ENCODE measurements around the gene NF1. TPM values are rescaled to one million over a fixed set of nuclear protein-coding genes. Genes with fewer than 3 reads are reported as not detected.

NF1 gene
- total RNA-seq, 1 experiment from 2014 or later: 35.4 TPM

DNA sequence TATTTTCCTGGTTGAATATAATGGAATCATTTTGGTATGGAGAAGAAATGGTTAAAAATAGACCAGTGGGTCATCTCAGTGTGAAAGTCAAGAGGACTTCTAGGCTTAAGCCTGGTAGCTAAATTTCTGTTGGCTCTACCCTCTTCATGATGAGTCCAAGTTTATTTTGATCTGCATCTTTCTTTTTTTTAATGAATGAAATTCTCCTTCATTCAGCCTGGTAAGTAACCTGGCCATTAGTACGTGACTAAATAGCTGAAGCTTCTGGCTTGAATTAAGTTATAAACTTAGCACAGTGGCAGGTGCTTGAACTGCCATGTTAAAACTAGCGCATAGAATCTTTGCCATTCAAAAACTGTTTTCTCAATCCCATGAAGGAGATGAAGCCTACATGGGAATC, 28.0 kb downstream of the NF1 start (continued):
- TF ChIP-seq PRRX2 (CRISPR knock-in tag; IDR thresholded peaks at IDR 0.05): no peak
- TF ChIP-seq, protein P1, sequence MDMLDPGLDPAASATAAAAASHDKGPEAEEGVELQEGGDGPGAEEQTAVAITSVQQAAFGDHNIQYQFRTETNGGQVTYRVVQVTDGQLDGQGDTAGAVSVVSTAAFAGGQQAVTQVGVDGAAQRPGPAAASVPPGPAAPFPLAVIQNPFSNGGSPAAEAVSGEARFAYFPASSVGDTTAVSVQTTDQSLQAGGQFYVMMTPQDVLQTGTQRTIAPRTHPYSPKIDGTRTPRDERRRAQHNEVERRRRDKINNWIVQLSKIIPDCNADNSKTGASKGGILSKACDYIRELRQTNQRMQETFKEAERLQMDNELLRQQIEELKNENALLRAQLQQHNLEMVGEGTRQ (CRISPR knock-in tag; IDR thresholded peaks at IDR 0.05): no peak

DNA sequence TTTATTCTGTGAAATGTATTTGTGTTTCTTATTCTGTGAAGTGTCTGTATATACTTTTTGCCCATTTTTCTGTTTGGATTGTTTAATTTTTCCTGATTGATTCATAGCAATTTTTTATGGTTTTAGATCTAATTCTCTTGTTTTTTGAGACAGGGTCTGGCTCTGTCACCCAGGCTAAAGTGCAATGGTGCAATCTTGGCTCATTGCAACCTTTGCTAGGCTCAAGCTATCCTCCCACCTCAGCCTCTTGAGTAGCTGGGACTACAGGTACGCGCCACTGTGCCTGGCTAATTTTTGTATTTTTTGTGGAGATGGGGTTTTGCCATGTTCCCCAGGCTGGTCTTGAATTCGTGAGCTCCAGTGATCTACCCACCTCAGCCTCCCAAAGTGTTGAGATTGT, 31.5 kb downstream of the NF1 start:
- ChIA-PET POLR2A (interaction anchor here (0.6 kb wide), 1 partner anchor 109 kb away, joined by 4 read pairs; no protein-coding TSS in a partner anchor), CTCF (no interaction called here)
- Mint-ChIP-seq H3K27ac (no peak overlapping the region), H3K4me3 (no peak overlapping the region), H3K4me1 (peaks cover 38% of the 10 kb centered on the region), H3K9me3 (no peaks in the 10 kb centered on the region), H3K27me3 (ENCODE audit: low read depth) (no peaks in the 10 kb centered on the region), H3K36me3 (no peaks in the 10 kb centered on the region)
- DNase-seq (ENCODE audit: low spot score) (no peak), ATAC-seq (no peak)
- TF ChIP-seq, protein P2, sequence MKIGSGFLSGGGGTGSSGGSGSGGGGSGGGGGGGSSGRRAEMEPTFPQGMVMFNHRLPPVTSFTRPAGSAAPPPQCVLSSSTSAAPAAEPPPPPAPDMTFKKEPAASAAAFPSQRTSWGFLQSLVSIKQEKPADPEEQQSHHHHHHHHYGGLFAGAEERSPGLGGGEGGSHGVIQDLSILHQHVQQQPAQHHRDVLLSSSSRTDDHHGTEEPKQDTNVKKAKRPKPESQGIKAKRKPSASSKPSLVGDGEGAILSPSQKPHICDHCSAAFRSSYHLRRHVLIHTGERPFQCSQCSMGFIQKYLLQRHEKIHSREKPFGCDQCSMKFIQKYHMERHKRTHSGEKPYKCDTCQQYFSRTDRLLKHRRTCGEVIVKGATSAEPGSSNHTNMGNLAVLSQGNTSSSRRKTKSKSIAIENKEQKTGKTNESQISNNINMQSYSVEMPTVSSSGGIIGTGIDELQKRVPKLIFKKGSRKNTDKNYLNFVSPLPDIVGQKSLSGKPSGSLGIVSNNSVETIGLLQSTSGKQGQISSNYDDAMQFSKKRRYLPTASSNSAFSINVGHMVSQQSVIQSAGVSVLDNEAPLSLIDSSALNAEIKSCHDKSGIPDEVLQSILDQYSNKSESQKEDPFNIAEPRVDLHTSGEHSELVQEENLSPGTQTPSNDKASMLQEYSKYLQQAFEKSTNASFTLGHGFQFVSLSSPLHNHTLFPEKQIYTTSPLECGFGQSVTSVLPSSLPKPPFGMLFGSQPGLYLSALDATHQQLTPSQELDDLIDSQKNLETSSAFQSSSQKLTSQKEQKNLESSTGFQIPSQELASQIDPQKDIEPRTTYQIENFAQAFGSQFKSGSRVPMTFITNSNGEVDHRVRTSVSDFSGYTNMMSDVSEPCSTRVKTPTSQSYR (CRISPR knock-in tag; IDR thresholded peaks at IDR 0.05): no peak
- TF ChIP-seq ZNF396 (CRISPR knock-in tag; IDR thresholded peaks at IDR 0.05; ENCODE audit: borderline replicate concordance) (no peak), NFE2L1 (CRISPR knock-in tag; IDR thresholded peaks at IDR 0.05) (no peak), CBFB (CRISPR knock-in tag; IDR thresholded peaks at IDR 0.05; ENCODE audit: low read depth) (no peak), FOXK1 (CRISPR knock-in tag; IDR thresholded peaks at IDR 0.05) (no peak), PRRX2 (CRISPR knock-in tag; IDR thresholded peaks at IDR 0.05) (no peak), OVOL2 (CRISPR knock-in tag; IDR thresholded peaks at IDR 0.05; ENCODE audit: borderline replicate concordance) (no peak)
- TF ChIP-seq, protein P3, sequence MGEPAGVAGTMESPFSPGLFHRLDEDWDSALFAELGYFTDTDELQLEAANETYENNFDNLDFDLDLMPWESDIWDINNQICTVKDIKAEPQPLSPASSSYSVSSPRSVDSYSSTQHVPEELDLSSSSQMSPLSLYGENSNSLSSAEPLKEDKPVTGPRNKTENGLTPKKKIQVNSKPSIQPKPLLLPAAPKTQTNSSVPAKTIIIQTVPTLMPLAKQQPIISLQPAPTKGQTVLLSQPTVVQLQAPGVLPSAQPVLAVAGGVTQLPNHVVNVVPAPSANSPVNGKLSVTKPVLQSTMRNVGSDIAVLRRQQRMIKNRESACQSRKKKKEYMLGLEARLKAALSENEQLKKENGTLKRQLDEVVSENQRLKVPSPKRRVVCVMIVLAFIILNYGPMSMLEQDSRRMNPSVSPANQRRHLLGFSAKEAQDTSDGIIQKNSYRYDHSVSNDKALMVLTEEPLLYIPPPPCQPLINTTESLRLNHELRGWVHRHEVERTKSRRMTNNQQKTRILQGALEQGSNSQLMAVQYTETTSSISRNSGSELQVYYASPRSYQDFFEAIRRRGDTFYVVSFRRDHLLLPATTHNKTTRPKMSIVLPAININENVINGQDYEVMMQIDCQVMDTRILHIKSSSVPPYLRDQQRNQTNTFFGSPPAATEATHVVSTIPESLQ (CRISPR knock-in tag; IDR thresholded peaks at IDR 0.05): no peak
- TF ChIP-seq, protein P4, sequence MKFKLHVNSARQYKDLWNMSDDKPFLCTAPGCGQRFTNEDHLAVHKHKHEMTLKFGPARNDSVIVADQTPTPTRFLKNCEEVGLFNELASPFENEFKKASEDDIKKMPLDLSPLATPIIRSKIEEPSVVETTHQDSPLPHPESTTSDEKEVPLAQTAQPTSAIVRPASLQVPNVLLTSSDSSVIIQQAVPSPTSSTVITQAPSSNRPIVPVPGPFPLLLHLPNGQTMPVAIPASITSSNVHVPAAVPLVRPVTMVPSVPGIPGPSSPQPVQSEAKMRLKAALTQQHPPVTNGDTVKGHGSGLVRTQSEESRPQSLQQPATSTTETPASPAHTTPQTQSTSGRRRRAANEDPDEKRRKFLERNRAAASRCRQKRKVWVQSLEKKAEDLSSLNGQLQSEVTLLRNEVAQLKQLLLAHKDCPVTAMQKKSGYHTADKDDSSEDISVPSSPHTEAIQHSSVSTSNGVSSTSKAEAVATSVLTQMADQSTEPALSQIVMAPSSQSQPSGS (CRISPR knock-in tag; IDR thresholded peaks at IDR 0.05; ENCODE audit: borderline replicate concordance, low read depth): no peak
- TF ChIP-seq, protein P5, sequence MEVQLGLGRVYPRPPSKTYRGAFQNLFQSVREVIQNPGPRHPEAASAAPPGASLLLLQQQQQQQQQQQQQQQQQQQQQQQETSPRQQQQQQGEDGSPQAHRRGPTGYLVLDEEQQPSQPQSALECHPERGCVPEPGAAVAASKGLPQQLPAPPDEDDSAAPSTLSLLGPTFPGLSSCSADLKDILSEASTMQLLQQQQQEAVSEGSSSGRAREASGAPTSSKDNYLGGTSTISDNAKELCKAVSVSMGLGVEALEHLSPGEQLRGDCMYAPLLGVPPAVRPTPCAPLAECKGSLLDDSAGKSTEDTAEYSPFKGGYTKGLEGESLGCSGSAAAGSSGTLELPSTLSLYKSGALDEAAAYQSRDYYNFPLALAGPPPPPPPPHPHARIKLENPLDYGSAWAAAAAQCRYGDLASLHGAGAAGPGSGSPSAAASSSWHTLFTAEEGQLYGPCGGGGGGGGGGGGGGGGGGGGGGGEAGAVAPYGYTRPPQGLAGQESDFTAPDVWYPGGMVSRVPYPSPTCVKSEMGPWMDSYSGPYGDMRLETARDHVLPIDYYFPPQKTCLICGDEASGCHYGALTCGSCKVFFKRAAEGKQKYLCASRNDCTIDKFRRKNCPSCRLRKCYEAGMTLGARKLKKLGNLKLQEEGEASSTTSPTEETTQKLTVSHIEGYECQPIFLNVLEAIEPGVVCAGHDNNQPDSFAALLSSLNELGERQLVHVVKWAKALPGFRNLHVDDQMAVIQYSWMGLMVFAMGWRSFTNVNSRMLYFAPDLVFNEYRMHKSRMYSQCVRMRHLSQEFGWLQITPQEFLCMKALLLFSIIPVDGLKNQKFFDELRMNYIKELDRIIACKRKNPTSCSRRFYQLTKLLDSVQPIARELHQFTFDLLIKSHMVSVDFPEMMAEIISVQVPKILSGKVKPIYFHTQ (CRISPR knock-in tag; IDR thresholded peaks at IDR 0.05): no peak

DNA sequence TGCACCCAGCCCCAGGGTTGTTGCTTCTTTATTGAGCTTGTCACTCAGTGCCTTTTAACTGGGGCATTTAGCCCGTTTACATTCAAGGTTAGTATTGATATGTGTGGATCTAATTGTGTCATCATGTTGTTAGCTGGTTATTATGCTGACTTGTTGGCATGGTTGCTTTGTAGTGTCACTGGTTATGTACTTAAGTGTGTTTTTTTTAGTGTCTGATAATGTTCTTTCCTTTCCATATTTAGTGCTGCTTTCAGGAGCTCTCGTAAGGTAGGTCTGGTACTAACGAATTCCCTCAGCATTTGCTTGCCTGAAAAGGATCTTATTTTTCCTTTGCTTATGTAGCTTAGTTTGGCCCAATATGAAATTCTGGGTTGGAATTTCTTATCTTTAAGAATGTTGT, 33.5 kb downstream of the NF1 start:
- POLR2A ChIA-PET: no interaction called here
- Mint-ChIP-seq H3K27me3 (ENCODE audit: low read depth) (no peaks in the 10 kb centered on the region), H3K27ac (no peak overlapping the region; the same call in 1 of the 2 replicates), H3K9me3 (no peaks in the 10 kb centered on the region), H3K4me1 (peaks cover 23% of the 10 kb centered on the region), H3K4me3 (no peak overlapping the region), H3K36me3 (no peaks in the 10 kb centered on the region)
- ATAC-seq: no peak
- no peak for DNase-seq (ENCODE audit: low spot score)
- CTCF ChIA-PET: interaction anchor here (0.7 to 1.2 kb wide), 3 partner anchors 9 to 261 kb away, joined by 3 to 4 read pairs (median 3); no protein-coding TSS in a partner anchor
- no peak for TF ChIP-seq FOXJ3 (CRISPR knock-in tag; IDR thresholded peaks at IDR 0.05; ENCODE audit: borderline replicate concordance)
- no peak for TF ChIP-seq OVOL2 (CRISPR knock-in tag; IDR thresholded peaks at IDR 0.05; ENCODE audit: borderline replicate concordance)
- TF ChIP-seq ZBTB21 (CRISPR knock-in tag; IDR thresholded peaks at IDR 0.05; ENCODE audit: borderline replicate concordance): no peak
